Jurkat, Clone E6-1 (cell line): ENCODE results near the gene CIC.
"Not testable (repeated sequence)": the region's sequence is repeated elsewhere in the genome, so short reads cannot be mapped to it uniquely, and the experiment has no call there.

Experiments
- DNase-seq: peaks from one replicate; pipeline ENCODE4 v3.0.0-alpha.2; 2011; ENCODE audit warnings: low read depth, low spot score
- H3K4me3 ChIP-seq: 2 replicates; pipeline ENCODE4 v1.5.1; 2011; ENCODE audit warnings: mild to moderate bottlenecking, low read length, control low read depth, moderate library complexity

CIC gene

DNA sequence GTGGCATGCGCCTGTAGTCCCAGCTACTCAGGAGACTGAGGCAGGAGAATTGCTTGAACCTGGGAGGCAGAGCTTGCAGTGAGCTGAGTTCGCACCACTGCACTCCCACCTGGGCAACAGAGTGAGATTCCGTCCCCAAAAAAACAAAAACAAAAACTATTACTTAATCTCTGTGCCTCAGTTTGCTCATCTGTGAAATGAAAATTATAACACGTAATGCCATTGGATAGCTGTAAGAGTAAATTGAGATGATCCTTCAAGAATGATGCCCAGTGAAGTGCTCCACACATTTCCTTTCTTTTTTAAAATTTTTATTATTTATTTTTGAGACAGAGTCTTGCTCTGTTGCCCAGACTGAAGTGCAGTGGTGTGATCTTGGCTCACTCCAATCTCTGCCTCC is 70.9 kb downstream of the CIC start:
- not testable (repeated sequence) for DNase-seq, H3K4me3 ChIP-seq

DNA sequence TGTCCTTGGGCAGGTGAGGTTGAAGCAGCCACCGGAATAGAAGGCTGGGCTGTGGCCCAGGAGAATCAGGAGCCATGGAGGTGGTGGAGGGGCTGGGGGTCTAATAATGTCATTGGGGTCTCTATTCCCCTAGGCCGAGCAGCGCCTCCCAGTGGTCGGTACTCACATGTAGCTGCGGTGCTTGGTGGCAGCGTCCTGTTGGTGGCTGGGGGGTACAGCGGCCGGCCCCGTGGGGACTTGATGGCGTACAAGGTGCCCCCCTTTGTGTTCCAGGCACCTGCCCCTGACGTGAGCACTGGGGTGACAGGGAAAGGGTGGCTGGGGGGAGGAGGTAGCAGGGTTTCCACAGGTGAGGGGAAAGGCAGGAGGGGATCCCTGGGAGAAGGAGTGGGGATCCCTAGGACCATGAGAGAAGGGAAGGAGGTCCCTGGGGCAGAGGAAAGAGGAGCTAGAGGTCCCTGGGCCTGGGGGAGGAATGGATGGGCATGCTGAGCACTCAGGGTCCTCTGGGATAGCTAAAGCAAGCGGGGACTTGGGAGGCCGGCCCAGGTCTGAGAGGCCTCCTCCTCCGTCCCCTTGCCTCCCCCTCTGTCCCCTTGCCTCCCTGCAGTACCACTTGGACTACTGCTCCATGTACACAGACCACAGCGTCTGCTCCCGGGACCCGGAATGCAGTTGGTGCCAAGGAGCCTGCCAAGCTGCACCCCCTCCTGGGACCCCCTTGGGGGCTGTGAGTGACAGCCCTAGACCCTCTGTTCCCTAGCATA is 74.5 kb downstream of the CIC start:
- H3K4me3 ChIP-seq: no peak overlapping the region
- no peak for DNase-seq

DNA sequence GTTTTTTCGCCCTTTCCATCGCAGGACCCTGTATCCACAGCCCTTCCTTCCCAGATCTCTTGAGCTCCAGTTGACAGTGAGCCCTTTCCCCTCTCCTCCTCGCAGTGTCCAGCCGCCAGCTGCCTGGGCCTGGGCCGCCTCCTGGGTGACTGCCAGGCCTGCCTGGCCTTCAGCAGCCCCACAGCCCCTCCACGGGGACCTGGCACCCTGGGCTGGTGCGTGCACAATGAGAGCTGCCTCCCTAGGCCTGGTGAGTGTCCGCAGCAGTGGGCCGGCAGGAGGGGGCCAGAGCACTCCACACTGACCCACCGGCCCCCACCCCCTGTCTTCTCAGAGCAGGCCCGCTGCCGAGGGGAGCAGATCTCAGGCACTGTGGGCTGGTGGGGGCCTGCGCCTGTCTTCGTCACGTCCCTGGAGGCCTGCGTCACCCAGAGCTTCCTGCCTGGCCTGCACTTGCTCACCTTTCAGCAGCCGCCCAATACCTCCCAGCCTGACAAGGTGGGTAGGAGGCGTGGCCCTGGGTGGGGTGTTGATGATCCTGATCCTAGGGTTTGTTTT is 75.4 kb downstream of the CIC start:
- no peak for DNase-seq
- no peak overlapping the region for H3K4me3 ChIP-seq
